ENCODE measurements around the gene SND1. TPM values are rescaled to one million over a fixed set of nuclear protein-coding genes. Genes with fewer than 3 reads are reported as not detected.

The SND1 gene
- total RNA-seq, 5 donors from 2014 or later (not counting 1 experiment from before 2014, with no cell fraction given): 137 to 187 (median 154) TPM

- Mint-ChIP-seq H3K9me3 (peaks cover 0 to 3% (median 0%) of the 10 kb centered on the region in 3 donors), H3K27ac (no peak overlapping the region), H3K4me3 (no peak overlapping the region), H3K27me3 (no peaks in the 10 kb centered on the region), H3K36me3 (peaks cover 81% of the 10 kb centered on the region), H3K4me1 (peaks cover 14 to 16% (median 16%) of the 10 kb centered on the region in 3 donors)
- ChIA-PET CTCF (interaction anchor here (1.0 to 8.4 kb wide), 4 partner anchors 20 to 500 kb away, joined by 3 to 142 read pairs (median 6); no protein-coding TSS in a partner anchor), POLR2A (interaction anchor here in 1 of 2 donors (0.6 kb wide), 2 partner anchors 114 to 508 kb away, joined by 3 read pairs; no protein-coding TSS in a partner anchor)
- H3K4me3 ChIP-seq (ENCODE audit: control insufficient read depth in 1 of 2, extremely low read depth in 1 of 2, low read length in 1 of 2): no peak overlapping the region
- ATAC-seq (replicated peaks in 1 of 4) (no peak), DNase-seq (no peak)
- no peaks in the 10 kb centered on the region for H3K4me1 ChIP-seq (ENCODE audit: control insufficient read depth in 1 of 2, extremely low read depth in 1 of 2, insufficient read depth in 2 of 2, low read length in 2 of 2)
- no peak overlapping the region for H3K27ac ChIP-seq (ENCODE audit: low read length)
- peaks cover 9% of the 10 kb centered on the region for H3K9me3 ChIP-seq
- WGBS (ENCODE audit: insufficient coverage): 90% methylated on average over 2 of the region's 4 CpGs
- H3K36me3 ChIP-seq (ENCODE audit: control insufficient read depth in 2 of 2, extremely low read depth in 1 of 2, insufficient read depth in 1 of 2, low read length in 1 of 2): peaks cover 0 to 47% of the 10 kb centered on the region in 2 donors
- no peaks in the 10 kb centered on the region for H3K27me3 ChIP-seq (replicated peaks in 1 of 2; ENCODE audit: control insufficient read depth in 2 of 2, extremely low read depth in 1 of 2, insufficient read depth in 2 of 2, low read length in 1 of 2)
These were observed 59.9 kb downstream of the SND1 start for GRCh38 chr7:127711872-127712271.

DNA sequence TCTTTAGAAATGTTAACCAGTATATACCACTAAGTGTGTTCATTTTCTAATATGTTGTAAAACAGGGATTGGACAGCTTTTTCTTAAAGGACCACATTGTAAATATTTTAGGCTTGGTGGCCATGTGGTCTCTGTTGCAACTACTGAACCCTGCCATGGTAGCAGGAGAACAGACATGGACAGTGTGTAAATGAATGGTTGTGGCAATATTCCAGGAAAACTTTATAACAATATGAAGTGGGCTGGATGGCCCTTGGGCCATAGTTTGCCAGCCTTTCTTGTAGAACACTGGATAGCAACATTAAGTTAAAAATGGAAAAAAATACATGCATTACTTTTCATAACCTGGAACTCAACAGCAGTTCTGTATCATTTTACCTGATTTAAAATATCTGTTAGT is 61.0 kb downstream of the SND1 start:
- Mint-ChIP-seq H3K36me3 (peaks cover 82% of the 10 kb centered on the region), H3K27me3 (no peaks in the 10 kb centered on the region), H3K4me3 (no peak overlapping the region), H3K9me3 (peaks cover 0 to 3% (median 0%) of the 10 kb centered on the region in 3 donors), H3K27ac (no peak overlapping the region), H3K4me1 (peaks cover 14 to 20% (median 16%) of the 10 kb centered on the region in 3 donors)
- ATAC-seq (replicated peaks in 1 of 4) (no peak), DNase-seq (no peak)
- ChIA-PET POLR2A (interaction anchor here in 1 of 2 donors (0.5 kb wide), 1 partner anchor 631 kb away, joined by 3 read pairs; the partner anchor contains the start of gene RBM28), CTCF (interaction anchor here in 1 of 2 donors (1.5 kb wide), 1 partner anchor 497 kb away, joined by 7 read pairs; no protein-coding TSS in a partner anchor)
- Histone ChIP-seq H3K4me1 (ENCODE audit: control insufficient read depth in 1 of 2, extremely low read depth in 1 of 2, insufficient read depth in 2 of 2, low read length in 2 of 2) (no peaks in the 10 kb centered on the region), H3K27ac (ENCODE audit: low read length) (no peak overlapping the region), H3K9me3 (peaks cover 9% of the 10 kb centered on the region), H3K36me3 (ENCODE audit: control insufficient read depth in 2 of 2, extremely low read depth in 1 of 2, insufficient read depth in 1 of 2, low read length in 1 of 2) (peaks cover 0 to 48% of the 10 kb centered on the region in 2 donors), H3K4me3 (ENCODE audit: control insufficient read depth in 1 of 2, extremely low read depth in 1 of 2, low read length in 1 of 2) (no peak overlapping the region), H3K27me3 (replicated peaks in 1 of 2; ENCODE audit: control insufficient read depth in 2 of 2, extremely low read depth in 1 of 2, insufficient read depth in 2 of 2, low read length in 1 of 2) (no peaks in the 10 kb centered on the region)

GRCh38 chr7:127713758-127714157 is 61.8 kb downstream of the SND1 start:
- Mint-ChIP-seq H3K36me3 (peaks cover 81% of the 10 kb centered on the region), H3K27me3 (no peaks in the 10 kb centered on the region), H3K4me1 (peaks cover 16 to 21% (median 18%) of the 10 kb centered on the region in 3 donors), H3K9me3 (peaks cover 0 to 3% (median 0%) of the 10 kb centered on the region in 3 donors), H3K27ac (no peak overlapping the region), H3K4me3 (no peak overlapping the region)
- Histone ChIP-seq H3K27me3 (replicated peaks in 1 of 2; ENCODE audit: control insufficient read depth in 2 of 2, extremely low read depth in 1 of 2, insufficient read depth in 2 of 2, low read length in 1 of 2) (no peaks in the 10 kb centered on the region), H3K4me1 (ENCODE audit: control insufficient read depth in 1 of 2, extremely low read depth in 1 of 2, insufficient read depth in 2 of 2, low read length in 2 of 2) (no peaks in the 10 kb centered on the region), H3K4me3 (ENCODE audit: control insufficient read depth in 1 of 2, extremely low read depth in 1 of 2, low read length in 1 of 2) (no peak overlapping the region), H3K36me3 (ENCODE audit: control insufficient read depth in 2 of 2, extremely low read depth in 1 of 2, insufficient read depth in 1 of 2, low read length in 1 of 2) (peaks cover 0 to 47% of the 10 kb centered on the region in 2 donors), H3K27ac (ENCODE audit: low read length) (no peak overlapping the region), H3K9me3 (peaks cover 9% of the 10 kb centered on the region)
- ChIA-PET CTCF (interaction anchor here (1.0 kb wide), 2 partner anchors 496 kb away, joined by 3 read pairs; no protein-coding TSS in a partner anchor), POLR2A (no interaction called here)
- no peak for ATAC-seq (replicated peaks in 1 of 4)
- no peak for DNase-seq
- WGBS (ENCODE audit: insufficient coverage): 100% methylated on average over 6 of the region's 6 CpGs

DNA sequence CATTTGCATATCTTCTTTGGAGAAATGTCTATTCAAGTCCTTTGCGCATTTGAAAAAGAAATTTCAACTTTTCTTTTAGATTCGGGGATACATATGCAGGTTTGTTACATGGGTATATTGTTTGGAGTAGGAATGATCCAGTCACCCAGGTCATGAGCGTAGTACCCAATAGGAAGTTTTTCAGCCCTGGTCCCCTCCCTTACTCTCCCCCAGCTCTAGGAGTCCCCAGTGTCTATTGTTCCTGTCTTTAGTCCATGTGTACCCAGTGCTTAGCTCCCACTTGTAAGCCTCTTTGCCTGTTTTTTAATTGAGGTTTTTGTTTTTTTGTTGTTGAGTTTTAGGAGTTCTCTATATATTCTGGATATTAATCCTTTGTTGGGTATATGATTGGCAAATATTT is 63.3 kb downstream of the SND1 start:
- H3K27ac Mint-ChIP-seq: no peak overlapping the region
- ATAC-seq (replicated peaks in 1 of 4) (no peak), DNase-seq (no peak)
- peaks cover 23 to 31% (median 27%) of the 10 kb centered on the region in 3 donors for H3K4me1 Mint-ChIP-seq
- peaks cover 0 to 3% (median 0%) of the 10 kb centered on the region in 3 donors for H3K9me3 Mint-ChIP-seq
- H3K4me3 ChIP-seq (ENCODE audit: control insufficient read depth in 1 of 2, extremely low read depth in 1 of 2, low read length in 1 of 2): no peak overlapping the region
- no peaks in the 10 kb centered on the region for H3K27me3 Mint-ChIP-seq
- peaks cover 0 to 37% of the 10 kb centered on the region in 2 donors for H3K36me3 ChIP-seq (ENCODE audit: control insufficient read depth in 2 of 2, extremely low read depth in 1 of 2, insufficient read depth in 1 of 2, low read length in 1 of 2)
- no CpG with 5 or more reads among the region's 3 CpGs for WGBS (ENCODE audit: insufficient coverage)
- no peaks in the 10 kb centered on the region for H3K4me1 ChIP-seq (ENCODE audit: control insufficient read depth in 1 of 2, extremely low read depth in 1 of 2, insufficient read depth in 2 of 2, low read length in 2 of 2)
- H3K4me3 Mint-ChIP-seq: no peak overlapping the region
- ChIA-PET CTCF (no interaction called here), POLR2A (no interaction called here)
- H3K36me3 Mint-ChIP-seq: peaks cover 72% of the 10 kb centered on the region
- peaks cover 9% of the 10 kb centered on the region for H3K9me3 ChIP-seq
- no peaks in the 10 kb centered on the region for H3K27me3 ChIP-seq (replicated peaks in 1 of 2; ENCODE audit: control insufficient read depth in 2 of 2, extremely low read depth in 1 of 2, insufficient read depth in 2 of 2, low read length in 1 of 2)
- H3K27ac ChIP-seq (ENCODE audit: low read length): no peak overlapping the region

DNA sequence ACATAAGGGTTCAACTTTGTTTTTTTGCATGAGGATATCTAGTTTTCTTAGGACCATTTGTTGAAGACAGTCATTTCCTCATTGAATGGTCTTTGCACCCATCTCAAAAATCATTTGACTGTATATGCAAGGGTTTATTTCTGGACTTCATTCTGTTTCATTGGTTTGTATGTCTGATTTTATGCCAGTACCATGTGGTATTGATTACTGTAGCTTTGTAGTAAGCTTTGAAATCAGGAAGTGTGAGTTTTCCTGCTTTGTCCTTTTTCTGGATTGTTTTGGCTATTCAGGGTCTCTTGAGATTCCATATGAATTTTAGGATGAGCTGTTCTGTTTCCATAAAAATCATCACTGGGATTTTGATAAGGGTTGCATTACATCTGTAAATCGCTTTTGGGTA is 63.9 kb downstream of the SND1 start:
- WGBS (ENCODE audit: insufficient coverage): no CpG with 5 or more reads among the region's 1 CpG
- Histone ChIP-seq H3K4me3 (ENCODE audit: control insufficient read depth in 1 of 2, extremely low read depth in 1 of 2, low read length in 1 of 2) (no peak overlapping the region), H3K4me1 (ENCODE audit: control insufficient read depth in 1 of 2, extremely low read depth in 1 of 2, insufficient read depth in 2 of 2, low read length in 2 of 2) (no peaks in the 10 kb centered on the region), H3K36me3 (ENCODE audit: control insufficient read depth in 2 of 2, extremely low read depth in 1 of 2, insufficient read depth in 1 of 2, low read length in 1 of 2) (peaks cover 0 to 32% of the 10 kb centered on the region in 2 donors), H3K27me3 (replicated peaks in 1 of 2; ENCODE audit: control insufficient read depth in 2 of 2, extremely low read depth in 1 of 2, insufficient read depth in 2 of 2, low read length in 1 of 2) (no peaks in the 10 kb centered on the region), H3K9me3 (peaks cover 4% of the 10 kb centered on the region), H3K27ac (ENCODE audit: low read length) (no peak overlapping the region)
- Mint-ChIP-seq H3K36me3 (peaks cover 73% of the 10 kb centered on the region), H3K27me3 (no peaks in the 10 kb centered on the region), H3K4me3 (no peak overlapping the region), H3K4me1 (peaks cover 23 to 31% (median 27%) of the 10 kb centered on the region in 3 donors), H3K9me3 (peaks cover 0 to 3% (median 0%) of the 10 kb centered on the region in 3 donors), H3K27ac (no peak overlapping the region)
- ChIA-PET CTCF (interaction anchor here in 1 of 2 donors (1.0 kb wide), 1 partner anchor 494 kb away, joined by 4 read pairs; no protein-coding TSS in a partner anchor), POLR2A (no interaction called here)
- no peak for DNase-seq
- ATAC-seq (replicated peaks in 1 of 4): no peak

DNA sequence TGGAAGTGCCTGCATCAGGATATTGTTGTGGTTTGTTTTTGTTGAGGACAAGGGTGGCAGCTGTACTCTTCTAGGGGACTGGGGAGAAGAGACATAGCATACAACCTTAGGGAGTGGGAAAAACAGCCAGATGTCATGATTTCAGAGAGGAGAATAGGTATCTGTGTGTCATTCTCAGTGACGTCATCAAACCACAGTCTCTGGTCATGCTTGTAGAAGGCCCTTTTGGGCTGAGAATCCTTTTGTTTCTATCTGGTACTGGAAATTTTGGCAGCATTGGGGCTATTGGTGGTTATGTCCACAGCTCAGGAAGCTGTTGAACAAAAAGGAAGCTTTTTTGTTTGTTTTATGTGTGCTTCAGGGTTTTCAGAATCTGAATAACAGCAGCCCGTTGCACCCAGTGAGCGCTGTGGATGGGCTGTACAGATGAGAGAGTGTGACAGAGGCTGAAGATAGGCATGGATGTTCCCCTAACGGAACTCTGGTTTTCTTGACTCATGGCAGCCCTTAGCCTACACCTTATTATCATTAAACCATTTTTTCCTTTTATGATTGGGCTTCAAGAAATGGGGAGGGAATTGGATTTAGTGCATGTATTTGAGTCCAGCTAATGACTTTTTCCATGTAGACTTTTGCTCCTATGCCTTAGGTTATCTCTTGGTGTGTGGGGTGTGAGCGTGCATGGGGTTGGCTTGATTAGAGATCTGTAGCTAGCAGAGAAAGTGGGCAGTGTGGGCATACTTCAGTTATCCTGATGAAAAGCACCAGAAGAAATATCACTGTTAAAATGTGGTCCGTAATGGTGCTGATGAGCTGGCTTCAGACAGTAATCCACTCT is 65.7 kb downstream of the SND1 start:
- POLR2A ChIA-PET: no interaction called here
- WGBS (ENCODE audit: insufficient coverage): 94% methylated on average over 3 of the region's 6 CpGs
- DNase-seq: no peak
- peaks cover 73% of the 10 kb centered on the region for H3K36me3 Mint-ChIP-seq
- H3K9me3 Mint-ChIP-seq: no peaks in the 10 kb centered on the region
- H3K4me3 ChIP-seq (ENCODE audit: control insufficient read depth in 1 of 2, extremely low read depth in 1 of 2, low read length in 1 of 2): no peak overlapping the region
- H3K27me3 Mint-ChIP-seq: no peaks in the 10 kb centered on the region
- no peak for ATAC-seq (replicated peaks in 1 of 4)
- H3K4me1 Mint-ChIP-seq: peaks cover 23 to 31% (median 27%) of the 10 kb centered on the region in 3 donors
- no peak overlapping the region for H3K27ac Mint-ChIP-seq
- no peak overlapping the region for H3K27ac ChIP-seq (ENCODE audit: low read length)
- no peak overlapping the region for H3K4me3 Mint-ChIP-seq
- no peaks in the 10 kb centered on the region for H3K9me3 ChIP-seq
- CTCF ChIA-PET: interaction anchor here (0.5 to 1.1 kb wide), 4 partner anchors 8 to 495 kb away, joined by 3 read pairs; no protein-coding TSS in a partner anchor
- peaks cover 0 to 48% of the 10 kb centered on the region in 2 donors for H3K36me3 ChIP-seq (ENCODE audit: control insufficient read depth in 2 of 2, extremely low read depth in 1 of 2, insufficient read depth in 1 of 2, low read length in 1 of 2)
- no peaks in the 10 kb centered on the region for H3K4me1 ChIP-seq (ENCODE audit: control insufficient read depth in 1 of 2, extremely low read depth in 1 of 2, insufficient read depth in 2 of 2, low read length in 2 of 2)
- H3K27me3 ChIP-seq (replicated peaks in 1 of 2; ENCODE audit: control insufficient read depth in 2 of 2, extremely low read depth in 1 of 2, insufficient read depth in 2 of 2, low read length in 1 of 2): no peaks in the 10 kb centered on the region

Measured in T-cell (primary cell).